Muscle of back (tissue), 13 donors: ENCODE results near the gene FSIP1. TPM values are rescaled to one million over a fixed set of nuclear protein-coding genes. Genes with fewer than 3 reads are reported as not detected.
"Not testable (repeated sequence)": the region's sequence is repeated elsewhere in the genome, so short reads cannot be mapped to it uniquely, and the experiment has no call there.

Source experiments
- DNase-seq, 3 donors: peaks; one replicate each; pipeline versions ENCODE4 v3.0.0 to v3.0.0-alpha.2; 2013
- long read RNA-seq, 9 donors: transcript quantifications; one replicate each; lab custom pipeline, GENCODE V29; 2026
- polyA plus RNA-seq, 10 donors: library from polyadenylated mRNA; unstranded; fragments of 120-200 nt; gene quantifications; one replicate each; pipeline ENCODE4 v1.2.1, GENCODE V29; 2013; ENCODE audit not compliant: insufficient read length in 10 of 10

FSIP1 gene
- polyA plus RNA-seq, result 1 to 10 TPM in 3 of 10 donors, under 1 TPM in 7; 0.13 to 2.6 (median 0.54) TPM
- long read RNA-seq, donor 1, result 0 reads
- long read RNA-seq, donor 2, partial matches to known transcripts, result 35 of 35 reads
- long read RNA-seq, donor 2, other reads (novel, unspliced or antisense), result 0 of 35 reads
- long read RNA-seq, donor 3, result 0 reads
- long read RNA-seq, donor 4, result 0 reads
- long read RNA-seq, donor 5, partial matches to known transcripts, result 21 of 21 reads
- long read RNA-seq, donor 5, other reads (novel, unspliced or antisense), result 0 of 21 reads
- long read RNA-seq, donor 6, result 0 reads
- long read RNA-seq, donor 7, result 0 reads
- long read RNA-seq, donor 8, result 0 reads
- long read RNA-seq, donor 9, result 0 reads

DNA sequence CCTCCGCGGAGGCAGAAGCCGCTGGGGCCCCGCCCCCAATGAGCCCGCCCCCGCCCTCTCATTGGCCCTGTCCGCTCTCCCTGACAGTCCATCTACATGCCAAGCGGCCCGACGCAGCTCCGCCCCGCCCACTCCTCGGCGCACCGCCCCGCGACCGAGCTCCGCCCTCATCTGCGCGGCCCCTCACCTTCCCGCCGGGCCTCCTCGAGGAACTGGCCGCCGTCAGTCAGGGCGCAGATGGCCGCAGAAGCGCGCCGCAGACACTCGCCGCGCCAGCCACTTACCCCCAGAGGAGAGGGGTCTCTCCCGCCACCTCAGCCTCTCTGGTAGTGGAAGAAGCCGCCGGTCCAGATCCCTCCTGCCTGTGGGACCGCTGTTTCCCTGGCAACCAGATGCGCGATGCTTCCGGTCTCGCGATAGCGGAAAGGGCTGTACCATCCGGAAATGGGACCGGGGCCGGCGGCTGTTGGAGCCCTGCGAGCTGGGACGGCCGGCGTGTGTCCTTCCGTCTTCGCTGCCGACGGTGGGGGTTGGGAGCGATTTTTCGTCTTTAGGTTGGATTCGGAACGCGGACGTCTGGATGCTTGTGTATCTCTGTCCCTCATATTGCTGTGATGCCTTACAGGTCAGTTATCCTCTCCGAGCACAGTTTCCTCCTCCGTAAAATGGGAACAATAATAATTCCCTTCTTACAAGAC lies at the start of gene FSIP1:
TSS of gene FSIP1 (minus strand) at position 401 of the 698 bp plus-strand sequence. CDS start 6,317 bp downstream, outside the sequence.
- peak; percentile 96 to 99 (median 97) for DNase-seq

- no peak for DNase-seq
These were observed 47.5 kb upstream of the FSIP1 start for GRCh38 chr15:39830166-39830565.

- DNase-seq, result peak in 2 of 3 donors; percentile 11 to 17
These were observed 45.8 kb upstream of the FSIP1 start for GRCh38 chr15:39828374-39828931.

DNA sequence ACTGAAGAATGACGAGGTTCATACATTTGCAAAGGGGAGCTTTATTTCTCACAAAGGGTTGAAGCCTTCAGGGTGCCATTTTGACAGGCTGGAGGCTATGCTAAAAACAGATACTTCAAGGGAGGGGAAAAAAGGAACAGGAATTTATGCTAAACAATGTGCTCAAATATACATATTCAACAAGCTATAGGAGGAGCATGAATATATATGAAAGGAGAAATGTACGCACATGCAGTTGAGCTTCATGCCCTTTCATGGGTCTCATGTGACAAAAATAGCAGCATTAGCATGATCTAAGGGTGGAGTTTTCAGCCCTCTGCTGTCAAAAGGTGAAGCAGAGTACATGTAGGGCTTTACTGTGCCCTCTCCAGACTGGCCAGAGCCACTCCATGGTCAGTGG lies 44.3 kb upstream of the FSIP1 start:
- no peak for DNase-seq

DNA sequence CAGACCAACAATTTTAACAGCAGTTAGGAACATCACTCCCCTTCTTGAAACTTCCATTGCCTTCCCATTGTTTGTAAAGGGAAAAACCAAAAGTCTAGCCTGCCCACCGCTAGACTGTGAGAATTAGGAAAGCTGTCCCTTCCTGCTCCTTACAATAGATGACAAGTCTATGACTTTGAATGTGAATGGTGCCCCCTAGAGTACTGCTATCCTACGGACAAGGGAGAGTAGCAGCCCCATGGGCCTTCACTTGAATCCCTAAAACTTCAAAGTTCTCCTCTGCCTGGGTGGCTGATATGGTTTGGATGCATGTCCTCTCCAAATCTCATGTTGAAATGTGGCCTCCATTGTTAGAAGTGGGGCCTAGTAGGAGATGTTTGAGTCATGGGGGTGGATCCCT lies 41.0 kb upstream of the FSIP1 start:
- DNase-seq, result no peak

DNA sequence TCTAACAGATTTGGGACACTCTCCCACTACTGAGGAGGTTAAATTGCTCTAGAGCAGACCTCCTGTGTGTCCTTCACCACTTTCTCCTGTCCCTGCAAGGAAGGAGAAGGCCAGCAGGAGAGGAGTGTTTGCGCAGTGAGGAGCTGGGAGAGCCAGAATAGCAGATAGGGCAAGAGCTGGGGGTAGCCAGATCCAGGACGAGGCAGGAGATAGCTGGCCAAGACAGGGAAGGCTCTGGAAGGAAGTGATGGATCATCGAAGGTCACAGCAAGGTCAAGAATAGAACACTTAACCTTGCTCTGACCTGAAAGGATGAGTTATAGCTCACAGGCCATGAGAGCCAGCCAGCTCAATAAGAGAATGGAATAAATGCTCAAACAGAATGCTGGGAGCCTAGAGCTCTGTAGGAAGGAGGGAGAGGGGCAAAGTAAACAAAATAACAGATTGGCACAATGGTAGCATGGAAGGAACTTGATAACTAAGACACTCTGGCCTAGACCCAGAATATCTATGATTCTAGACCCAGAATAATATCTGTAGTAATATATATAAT lies 37.5 kb upstream of the FSIP1 start:
- DNase-seq, result no peak

DNA sequence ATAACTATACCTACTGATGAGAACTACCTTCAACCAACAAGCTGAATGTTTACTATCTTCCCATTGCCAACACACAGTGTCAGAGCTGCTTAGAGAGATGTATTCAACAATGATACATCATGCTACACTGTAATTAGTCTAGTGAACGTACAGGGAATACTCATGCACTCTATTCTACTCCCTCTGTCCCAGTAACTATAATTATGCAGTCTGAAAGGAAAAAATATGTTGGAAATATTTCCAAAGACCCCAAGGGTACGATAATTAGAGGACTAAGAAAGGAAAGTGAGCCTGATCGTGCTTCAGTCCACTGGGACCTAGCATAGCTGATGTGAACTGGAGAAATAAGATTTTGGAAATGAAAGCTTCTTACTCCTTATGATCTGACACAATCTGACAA lies 36.9 kb upstream of the FSIP1 start:
- DNase-seq, result peak in 1 of 3 donors; percentile 14

DNA sequence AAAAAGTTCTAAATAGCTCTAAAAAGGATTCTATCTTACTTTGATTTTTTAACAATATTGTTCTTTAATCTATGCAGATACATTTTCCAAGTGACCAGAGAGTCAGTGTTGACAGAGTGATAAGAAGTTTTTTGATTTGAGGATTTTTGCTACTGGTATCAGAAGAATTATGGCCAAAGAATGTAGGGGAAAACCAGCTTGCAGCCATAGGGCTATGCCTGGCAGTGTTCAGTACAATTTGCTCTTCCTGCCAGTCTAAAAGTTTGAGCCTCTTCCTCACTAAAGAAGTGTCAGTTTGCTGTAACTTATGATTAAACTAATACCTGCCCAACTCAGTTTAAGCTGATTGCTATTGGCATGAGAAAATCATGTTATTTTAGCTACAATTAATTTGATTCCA lies 35.3 kb upstream of the FSIP1 start:
- DNase-seq, result no peak

DNA sequence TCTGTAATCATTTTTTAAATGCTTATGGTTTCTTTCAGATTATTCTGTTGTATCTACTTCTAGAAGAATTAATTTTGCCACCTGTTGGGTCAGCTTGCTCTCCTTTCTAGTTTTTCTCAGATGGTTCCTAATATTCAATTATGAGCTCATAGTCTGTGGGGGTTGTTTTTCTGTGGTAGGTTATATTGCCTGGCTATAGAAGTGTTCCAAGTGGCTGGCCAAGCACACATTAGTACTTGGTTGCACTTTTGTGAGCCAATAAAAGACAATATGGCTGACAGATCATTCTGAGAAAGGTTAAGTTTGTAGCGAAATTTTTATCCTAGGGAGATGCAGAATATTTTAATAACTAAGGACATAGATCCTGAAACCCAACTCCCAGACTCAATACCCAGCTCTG lies 31.8 kb upstream of the FSIP1 start:
- no peak for DNase-seq

DNA sequence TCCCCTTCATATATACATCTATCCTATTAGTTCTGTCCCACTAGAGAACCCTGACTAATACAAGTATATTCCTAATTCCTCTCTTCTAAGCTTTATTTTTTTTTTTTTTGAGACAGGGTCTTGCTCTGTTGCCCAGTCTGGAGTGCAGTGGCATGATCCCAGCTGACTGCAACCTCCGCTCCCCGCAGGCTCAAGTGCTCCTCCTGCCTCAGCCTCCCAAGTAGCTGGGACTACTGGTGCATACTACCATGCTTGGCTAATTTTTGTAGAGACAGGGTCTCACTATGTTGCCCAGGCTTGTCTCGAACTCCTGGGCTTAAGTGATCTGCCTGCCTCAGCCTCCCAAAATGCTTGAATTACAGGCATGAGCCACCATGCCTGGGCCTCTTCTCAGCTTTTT lies 30.0 kb upstream of the FSIP1 start:
- DNase-seq, result not testable (repeated sequence)

GRCh38 chr15:39808909-39809308 lies 26.3 kb upstream of the FSIP1 start:
- no peak for DNase-seq

GRCh38 chr15:39807791-39808190 lies 25.1 kb upstream of the FSIP1 start:
- DNase-seq, result no peak

DNA sequence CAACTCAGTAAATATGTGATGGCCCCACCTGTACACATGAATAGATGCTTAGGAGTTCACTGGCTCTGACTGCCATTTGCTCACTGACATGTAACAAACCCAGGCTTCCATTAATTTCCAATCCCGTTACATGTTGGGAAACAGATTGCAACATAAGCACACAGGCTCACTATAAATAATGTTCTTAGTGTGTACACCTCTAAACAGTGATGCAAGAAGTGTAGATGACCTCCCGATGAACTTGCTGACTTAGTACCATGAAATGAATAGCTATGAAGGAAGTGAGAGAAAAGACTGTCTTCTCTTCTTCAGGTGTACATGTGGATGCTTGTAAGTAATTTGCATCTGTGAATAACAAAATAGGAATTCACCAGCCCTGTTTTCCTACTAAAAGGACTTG lies 21.4 kb upstream of the FSIP1 start:
- DNase-seq, result no peak

DNA sequence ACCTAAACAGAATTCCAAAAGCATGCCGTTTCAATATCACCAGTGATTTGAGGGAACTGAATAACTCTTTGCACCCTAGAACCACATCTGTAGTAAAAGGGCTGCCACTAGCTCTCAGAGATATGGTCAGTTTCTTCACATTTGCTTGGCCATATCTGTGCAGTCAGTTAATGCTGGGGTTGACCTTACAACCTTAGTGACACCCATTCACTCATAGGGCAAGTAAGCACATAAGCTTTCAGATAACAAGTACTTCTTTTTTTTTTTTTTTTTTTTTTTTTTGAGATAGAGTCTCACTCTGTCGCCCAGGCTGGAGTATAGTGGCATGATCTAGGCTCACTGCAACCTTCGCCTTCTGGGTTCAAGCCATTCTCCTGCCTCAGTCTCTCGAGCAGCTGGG lies 20.4 kb upstream of the FSIP1 start:
- no peak for DNase-seq

DNA sequence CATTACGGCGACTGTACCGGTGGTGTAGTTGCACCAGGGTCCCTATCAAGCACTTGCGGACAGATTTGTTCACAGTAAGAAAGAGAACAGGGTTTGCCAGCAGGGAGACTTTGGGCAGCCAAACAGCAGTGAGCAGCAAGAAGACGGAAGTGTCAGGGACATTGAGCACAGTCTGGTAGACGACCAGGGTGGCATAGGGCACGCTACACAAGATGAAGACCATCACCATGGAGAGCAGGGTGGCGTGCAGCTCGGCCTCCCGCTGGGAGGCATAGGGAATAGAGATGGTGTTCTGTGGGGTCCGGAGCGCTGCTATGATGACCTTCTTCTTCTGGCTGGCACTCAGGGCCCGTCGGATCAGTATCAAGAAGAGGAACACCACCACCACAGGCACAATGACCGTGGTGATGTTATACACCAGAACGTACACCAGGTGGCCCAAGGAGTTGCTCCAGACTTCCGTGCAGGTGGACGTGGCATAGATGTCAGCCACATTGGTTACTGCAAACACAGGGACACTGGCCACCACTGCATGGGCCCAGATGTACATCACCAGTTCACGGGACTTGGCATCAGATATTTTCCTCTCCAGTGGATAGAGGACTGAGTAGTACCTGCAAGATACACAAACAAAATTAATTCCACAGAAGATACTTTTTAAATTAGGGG lies 19.1 kb upstream of the FSIP1 start:
- no peak for DNase-seq

DNA sequence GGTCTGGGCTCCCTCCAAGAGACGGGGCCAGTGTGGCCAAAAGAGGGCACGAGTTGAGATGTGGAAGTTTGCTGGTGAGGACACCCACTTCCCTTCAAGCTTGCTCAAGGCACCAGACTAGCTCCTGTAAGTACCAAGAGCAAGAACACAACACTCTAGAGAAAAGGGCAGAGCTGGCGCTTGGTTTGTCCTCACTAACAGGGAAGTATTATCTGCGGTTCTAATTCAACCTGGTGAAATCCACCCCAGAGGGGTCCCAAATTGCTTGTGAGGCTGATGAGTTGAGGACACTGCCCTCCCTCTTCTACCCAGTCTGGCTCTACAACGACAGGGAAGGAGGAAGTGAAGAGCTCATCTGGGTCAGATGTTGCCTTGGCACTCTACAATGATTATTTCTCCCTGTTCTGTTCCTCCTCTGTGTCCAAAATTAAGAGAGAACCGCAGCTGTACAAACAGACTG lies 16.9 kb upstream of the FSIP1 start:
- no peak for DNase-seq

- no peak for DNase-seq
These were observed 15.7 kb upstream of the FSIP1 start for GRCh38 chr15:39798382-39798781.

GRCh38 chr15:39797407-39797806 lies 14.8 kb upstream of the FSIP1 start:
- no peak for DNase-seq

DNA sequence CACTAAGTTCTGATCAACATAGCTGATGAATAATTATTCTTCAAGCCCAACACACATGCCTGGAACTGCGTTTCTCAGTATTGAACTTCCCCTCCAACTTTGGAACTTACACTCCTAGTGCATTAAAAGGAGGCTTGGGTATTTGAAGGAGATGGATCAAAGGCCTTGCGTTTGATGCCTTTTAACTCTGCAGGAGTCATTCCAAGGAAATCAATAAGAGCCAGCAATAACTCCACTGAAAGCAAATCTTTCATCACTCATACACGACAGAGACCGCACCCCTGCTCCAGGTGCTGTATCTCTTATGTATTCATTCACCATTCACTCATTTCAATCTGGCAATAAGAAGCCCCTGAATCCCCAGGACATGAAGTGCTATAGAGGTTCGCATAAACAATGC lies 14.0 kb upstream of the FSIP1 start:
- DNase-seq, result no peak

- no peak for DNase-seq
These were observed 12.8 kb upstream of the FSIP1 start for GRCh38 chr15:39795486-39795885.

GRCh38 chr15:39794954-39795353 lies 12.3 kb upstream of the FSIP1 start:
- no peak for DNase-seq

DNA sequence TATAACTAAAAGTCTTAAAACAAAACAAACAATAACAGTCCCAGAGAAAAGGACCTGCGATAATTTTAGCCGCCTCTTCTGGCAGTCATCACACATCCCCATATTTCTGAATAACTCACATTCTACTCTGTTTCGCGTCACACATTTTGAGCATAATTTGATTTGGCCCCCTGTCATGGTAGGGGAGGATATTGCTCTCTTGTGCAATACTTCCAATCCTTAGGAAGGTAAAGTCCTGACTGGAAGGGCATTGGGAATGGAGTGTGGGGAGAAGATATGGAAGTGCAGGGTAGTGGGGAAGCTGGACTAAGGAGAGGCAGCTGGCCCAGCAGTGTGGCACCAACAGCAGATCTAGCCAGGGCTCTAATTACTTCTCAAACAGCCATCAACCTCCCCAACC lies 11.3 kb upstream of the FSIP1 start:
- DNase-seq, result peak in 1 of 3 donors; percentile 11
